ENCODE results near the gene THG1L.
A peak's percentile ranks its signal among the peaks of the same experiment; 100 is the strongest.
"Not testable (repeated sequence)": the region's sequence is repeated elsewhere in the genome, so short reads cannot be mapped to it uniquely, and the experiment has no call there.

Gene THG1L

DNA sequence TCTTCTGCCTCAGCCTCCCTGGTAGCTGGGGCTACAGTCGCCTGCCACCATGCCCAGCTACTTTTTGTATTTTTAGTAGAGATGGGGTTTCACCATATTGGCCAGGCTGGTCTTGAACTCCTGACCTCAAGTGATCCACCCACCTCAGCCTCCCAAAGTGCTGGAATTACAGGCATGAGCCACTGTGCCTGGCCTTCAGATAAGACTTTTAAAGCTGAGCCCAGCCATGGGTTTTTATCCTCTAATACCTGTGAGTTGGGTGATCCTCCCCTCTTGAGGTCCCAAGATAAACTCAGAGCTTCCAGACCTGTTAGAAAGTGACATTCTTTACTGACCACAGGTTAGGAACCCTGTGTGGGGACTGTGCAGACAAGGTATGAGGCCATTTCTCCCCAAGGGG lies 3.4 kb upstream of the THG1L start:
- not testable (repeated sequence) for DNase-seq (ENCODE audit: low read depth in 2 of 2)

DNA sequence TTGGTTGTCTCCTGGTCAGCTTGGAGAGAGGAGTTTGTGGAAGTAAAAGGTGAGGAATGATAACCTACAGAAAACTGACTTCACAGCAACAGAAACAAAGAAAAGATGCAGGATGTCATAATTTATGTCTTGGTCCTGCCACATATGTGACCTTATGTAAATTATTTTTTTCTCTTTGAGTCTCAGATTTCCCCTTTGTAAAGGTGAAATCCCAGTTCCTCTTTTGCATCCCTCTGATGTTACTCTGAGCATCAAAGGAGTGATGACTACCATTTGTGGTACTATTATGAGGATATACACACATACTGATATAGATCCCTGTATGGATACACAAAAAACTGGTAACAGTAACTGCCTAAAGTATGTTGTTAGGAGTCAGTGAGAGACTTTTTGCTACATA lies 1.4 kb upstream of the THG1L start:
- DNase-seq (ENCODE audit: low read depth in 2 of 2) = no peak

DNA sequence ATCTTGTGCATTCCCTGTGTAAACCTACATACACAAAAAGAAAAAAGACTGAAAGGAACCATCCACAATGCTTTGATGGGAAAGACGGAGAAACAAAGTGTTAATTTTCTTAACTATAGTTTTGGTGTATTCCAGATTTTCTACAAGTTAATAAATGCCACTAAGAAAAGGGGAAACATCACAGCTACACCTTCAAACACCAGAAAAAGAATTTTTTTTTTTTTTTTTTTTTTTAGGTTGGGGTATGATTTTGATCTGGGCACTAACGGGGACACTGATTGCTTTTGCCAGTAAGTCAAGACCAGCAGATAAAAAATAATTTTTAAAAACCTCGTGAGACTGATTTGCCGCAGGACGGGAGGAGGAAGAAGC lies 334 bp upstream of the THG1L start:
- DNase-seq (ENCODE audit: low read depth in 2 of 2) = no peak

DNA sequence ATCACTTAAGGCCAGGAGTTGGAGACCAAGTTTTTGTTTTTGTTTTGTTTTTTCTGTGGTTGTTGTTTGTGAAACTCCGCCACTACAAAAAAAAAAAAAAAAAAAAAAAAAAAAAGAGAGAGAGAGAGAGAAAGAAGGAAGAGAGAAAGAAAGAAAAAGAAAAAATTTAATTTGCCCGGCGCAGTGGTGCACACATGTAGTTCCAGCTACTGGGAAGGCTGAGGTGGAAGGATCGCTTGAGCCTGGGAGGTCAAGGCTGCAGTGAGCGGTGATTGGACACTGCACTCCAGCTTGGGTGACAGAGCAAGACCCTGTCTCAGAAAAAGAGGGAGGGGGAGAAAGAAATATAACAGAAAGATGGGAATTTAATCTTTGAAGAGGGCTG lies 902 bp downstream of the THG1L start:
- no peak for DNase-seq (ENCODE audit: low read depth in 2 of 2)

DNA sequence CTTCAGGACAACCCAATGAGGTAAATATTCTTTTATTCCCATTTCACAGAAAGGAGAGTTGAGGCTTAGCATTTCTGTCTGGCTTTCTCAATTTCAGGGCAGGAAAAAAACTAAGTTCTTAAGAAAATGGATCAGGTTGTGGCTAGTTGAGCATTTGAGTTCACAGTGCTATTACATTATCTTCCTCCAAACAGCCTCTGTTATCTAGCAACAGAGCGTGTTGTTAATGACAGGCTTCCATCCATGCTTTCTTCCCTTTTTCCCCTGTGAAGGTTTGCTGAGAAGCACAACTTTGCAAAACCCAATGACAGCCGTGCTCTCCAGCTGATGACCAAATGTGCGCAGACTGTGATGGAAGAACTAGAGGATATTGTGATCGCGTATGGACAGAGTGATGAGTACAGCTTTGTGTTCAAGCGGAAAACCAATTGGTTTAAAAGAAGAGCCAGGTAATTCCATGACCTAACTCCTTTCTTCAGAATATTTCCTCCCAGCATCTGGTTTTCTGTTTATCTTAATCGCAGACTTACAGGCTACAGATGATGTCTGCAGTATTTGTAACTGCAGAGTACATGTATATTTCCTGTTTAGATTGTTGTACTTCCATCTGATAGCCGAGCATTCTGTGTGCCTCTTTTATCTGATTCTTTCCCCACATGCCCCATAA lies 1.5 kb downstream of the THG1L start:
- DNase-seq (ENCODE audit: low read depth in 2 of 2) = no peak

DNA sequence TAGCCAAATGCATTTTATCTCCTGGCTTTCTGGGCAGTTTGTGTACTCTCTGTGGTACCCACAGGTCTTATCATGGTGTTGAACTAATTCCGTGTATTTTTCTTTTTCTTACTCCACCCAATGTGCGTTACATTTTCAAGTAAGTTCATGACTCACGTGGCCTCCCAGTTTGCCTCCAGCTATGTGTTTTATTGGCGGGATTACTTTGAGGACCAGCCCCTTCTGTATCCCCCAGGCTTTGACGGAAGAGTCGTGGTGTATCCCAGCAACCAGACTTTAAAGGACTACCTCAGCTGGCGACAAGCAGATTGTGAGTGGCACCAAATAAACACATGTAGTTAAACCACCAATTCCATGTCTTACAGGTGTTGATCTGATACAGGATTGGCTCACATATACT lies 3.2 kb downstream of the THG1L start:
- DNase-seq (ENCODE audit: low read depth in 2 of 2) = no peak

DNA sequence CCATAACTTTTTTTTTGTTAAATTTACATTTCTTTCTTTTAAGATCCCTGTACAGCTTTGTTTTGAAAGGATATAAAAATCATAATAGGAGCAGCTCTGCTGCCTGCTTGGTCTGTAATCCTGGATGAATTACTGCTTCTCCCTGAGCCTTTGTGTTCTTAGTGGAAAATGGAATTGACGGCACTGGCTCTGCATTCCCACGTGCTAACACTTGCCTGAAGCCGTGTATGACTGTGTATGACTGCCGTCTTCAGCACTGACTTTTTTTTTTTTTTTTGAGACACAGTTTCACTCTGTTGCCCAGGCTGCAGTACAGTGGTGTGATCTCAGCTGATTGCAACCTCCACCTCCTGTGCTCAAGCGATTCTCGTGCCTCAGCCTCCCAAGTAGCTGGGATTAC lies 4.8 kb downstream of the THG1L start:
- DNase-seq (ENCODE audit: low read depth in 2 of 2) = no peak

DNA sequence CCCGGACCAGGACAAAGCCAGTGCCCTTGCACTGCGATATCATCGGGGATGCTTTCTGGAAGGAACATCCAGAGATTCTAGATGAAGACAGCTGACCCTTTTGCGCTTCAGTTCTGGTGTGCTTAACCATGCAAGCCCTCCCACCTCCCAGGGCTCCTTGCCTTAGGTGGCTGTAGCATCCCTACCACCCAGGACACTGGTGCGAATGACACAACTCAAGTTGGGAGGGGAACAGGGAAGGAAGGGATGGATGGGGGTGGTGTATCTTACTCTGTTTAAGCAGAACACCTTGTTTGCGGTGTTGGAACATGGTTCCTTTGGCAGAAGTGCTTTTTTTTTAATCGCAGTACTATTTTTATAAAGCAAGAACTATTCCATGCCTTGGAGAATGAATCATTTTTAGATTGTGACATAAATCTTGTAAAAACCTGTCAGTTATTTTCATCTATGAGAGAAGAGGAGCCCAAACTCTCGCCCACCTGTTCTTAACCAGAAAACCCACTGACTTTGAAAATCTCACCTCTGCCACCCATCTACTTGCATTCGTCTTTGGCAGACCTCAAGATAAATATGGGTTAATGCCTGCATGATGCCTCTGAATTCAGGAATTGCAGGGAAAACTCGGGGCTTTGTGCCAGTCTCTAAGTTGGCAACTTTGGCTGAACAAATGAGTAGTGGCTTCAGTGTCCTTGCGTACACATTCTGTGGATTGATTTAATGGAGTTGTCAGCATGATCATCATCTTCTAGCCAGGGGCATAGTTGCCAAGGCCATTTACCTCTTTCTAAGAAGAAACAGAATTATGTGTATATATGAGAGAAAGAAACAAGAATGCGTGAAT lies 8.4 kb downstream of the THG1L start:
- DNase-seq (ENCODE audit: low read depth in 2 of 2) = no peak

DNA sequence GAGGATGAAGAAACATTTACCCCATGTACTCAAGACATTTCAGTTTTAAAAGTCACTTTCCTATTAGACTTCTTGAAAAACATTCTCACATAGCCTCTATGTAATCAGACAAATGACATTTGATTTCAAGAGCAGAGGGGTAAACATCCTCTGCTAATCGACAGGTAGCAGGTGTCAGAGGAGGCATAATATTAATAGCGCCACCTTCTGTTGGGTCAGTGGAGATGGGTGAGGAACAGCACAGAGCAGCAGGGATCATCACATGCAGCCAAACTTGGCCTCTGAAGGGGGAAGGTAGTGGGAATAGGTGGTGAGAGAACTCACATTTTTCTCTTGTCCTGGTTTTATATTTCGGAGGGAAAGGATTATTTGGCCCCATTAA lies 9.0 kb downstream of the THG1L start:
- no peak for DNase-seq (ENCODE audit: low read depth in 2 of 2)

DNA sequence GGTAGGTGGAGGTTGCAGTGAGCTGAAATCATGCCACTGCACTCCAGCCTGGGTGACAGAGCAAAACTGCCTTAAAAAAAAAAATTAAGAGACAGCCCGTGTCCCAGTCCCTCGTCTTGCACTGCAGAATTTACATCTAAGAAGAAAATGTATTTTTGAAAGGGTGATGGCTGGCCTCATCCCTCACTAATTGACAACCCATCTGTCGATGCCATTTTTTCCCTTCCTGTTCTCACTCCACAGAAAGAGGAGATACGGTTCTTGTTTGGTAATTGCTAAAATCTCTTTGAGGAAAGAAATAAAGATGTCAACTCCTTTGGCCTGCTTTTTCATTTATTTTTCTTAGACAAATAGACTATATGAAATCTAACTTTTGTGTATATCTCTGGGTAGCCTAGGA lies 9.9 kb downstream of the THG1L start:
- no peak for DNase-seq (ENCODE audit: low read depth in 2 of 2)

DNA sequence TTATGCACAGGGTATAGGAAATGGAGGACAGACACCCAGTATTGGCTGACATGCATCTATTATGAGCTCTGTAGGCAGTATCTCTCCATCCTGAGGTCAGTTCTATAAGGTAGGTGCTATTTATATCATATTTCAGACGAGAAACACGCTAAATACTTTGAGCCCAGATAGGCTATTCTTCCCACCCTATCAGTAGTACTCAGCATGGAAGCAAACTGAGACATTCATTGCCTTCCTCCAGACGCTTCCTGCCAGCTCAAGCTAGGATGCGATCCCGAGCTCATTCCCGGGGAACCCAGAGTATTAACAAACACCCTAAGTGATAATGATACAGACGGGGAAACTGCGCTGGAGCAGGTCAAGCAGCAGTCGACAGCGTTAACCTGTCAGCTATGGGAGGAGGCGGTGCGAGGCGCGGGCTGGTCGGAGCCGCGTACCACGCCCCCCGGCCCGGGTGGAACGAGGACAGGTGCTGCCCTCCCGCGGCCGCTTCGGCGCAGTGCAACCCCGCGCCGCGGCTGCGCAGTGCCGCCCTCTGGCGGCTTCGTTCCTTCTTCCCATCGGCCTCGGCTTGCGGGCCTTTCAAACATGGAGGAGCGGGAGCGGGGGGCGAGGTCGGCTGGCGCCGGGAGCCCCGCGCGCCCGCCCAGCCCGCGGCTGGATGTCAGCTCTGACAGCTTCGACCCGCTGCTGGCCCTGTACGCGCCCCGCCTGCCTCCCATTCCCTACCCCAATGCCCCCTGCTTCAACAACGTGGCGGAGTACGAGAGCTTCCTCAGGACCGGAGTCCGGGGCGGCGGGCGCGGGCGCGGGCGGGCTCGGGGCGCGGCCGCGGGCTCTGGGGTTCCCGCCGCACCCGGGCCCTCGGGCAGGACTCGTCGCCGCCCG lies 12.2 kb downstream of the THG1L start, which contains the start of gene LSM11:
TSS of gene LSM11 (plus strand) at position 550 of the 888 bp plus-strand sequence. CDS start at position 589, 39 bp downstream.
- peak; percentile 76 to 81 for DNase-seq (ENCODE audit: low read depth in 2 of 2)

DNA sequence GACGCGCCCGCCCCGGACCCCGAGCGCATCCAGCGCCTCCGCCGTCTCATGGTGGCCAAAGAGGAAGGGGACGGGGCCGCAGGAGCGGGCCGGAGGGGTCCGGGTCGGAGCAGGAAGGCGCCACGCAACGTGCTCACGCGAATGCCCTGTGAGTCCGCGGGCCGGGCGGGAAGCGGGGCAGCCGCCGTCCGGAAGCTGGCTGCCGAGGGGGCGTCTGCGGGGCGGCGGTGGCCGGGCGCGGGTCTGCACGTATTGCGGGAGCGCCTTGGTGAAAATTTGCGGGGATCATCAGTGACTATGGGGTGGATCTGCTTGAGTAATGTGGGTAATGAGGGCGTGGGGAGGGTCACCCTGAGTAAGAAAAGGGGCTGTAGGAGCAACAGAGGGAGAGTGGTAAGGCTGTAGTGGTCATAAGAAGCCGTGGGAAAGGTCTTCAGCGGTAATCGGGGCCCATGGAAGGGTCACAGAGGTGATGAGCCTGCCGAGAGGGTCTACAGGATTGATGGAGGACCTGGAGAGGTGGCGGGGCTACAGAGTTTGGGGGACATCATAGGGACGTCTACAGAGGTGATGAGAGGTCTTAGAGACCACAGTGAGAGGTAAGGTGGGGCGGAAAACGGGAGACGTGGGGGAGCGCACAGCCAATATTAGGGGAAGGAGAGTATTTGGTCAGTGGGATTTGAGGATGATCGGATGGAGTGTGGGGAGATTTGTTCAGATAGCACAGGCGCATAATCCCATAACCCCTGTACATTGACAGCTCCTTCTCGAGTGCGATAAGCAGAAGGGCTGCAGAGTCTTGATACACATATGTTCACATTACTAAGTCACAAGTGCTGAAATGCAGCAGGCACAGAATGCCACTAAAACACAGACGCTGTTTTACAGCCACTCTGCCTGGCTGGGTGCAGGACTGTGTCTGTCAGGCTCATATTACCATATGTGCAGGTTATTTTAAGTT lies 13.1 kb downstream of the THG1L start:
- DNase-seq (ENCODE audit: low read depth in 2 of 2) = no peak

DNA sequence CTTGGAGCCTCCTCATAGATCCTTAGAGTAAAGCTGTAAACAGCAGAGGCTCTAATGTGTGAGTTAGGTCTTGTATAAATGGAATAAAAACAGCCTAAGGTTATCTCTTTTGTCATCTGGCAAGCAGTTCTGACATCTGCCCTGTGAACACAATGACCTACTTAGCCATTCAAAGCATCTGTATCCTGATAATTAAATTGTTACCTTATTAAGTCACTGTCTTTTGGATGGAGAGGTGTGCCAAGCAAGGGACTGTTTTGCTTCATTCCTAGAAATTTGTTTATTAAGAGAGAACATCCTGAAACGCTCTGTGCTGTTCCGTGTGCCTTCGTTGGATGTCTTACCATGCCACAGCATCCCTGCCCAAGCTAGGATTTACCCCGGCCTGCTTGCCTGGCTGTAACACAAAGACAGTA lies 13.8 kb downstream of the THG1L start:
- no peak for DNase-seq (ENCODE audit: low read depth in 2 of 2)

DNA sequence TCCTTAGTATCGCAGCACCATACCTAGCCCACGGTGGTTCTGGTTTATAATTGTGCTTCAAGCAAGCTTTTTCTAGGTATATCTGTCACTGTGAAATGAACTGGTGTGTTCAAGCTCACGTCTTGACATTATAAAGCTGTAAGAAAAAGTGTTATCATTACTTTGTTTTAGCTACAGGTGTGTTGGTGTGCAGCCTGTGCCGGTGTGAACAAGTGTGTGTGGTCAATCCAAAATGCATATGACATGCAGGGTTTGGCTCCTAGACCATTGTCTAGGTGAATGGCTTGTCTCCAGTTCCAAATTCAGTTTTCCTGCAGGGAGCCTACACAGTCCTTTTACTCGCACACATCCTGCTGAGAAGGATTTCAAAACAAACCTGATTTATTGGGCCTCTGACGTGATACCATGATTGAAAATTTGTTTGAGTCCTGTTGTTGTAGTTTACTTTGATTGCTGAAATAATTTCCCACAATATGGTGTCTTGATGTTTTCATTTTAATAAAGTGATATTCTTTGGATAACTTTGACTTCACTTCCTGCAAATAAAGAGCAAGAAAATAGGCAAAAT lies 16.0 kb downstream of the THG1L start:
- no peak for DNase-seq (ENCODE audit: low read depth in 2 of 2)

DNA sequence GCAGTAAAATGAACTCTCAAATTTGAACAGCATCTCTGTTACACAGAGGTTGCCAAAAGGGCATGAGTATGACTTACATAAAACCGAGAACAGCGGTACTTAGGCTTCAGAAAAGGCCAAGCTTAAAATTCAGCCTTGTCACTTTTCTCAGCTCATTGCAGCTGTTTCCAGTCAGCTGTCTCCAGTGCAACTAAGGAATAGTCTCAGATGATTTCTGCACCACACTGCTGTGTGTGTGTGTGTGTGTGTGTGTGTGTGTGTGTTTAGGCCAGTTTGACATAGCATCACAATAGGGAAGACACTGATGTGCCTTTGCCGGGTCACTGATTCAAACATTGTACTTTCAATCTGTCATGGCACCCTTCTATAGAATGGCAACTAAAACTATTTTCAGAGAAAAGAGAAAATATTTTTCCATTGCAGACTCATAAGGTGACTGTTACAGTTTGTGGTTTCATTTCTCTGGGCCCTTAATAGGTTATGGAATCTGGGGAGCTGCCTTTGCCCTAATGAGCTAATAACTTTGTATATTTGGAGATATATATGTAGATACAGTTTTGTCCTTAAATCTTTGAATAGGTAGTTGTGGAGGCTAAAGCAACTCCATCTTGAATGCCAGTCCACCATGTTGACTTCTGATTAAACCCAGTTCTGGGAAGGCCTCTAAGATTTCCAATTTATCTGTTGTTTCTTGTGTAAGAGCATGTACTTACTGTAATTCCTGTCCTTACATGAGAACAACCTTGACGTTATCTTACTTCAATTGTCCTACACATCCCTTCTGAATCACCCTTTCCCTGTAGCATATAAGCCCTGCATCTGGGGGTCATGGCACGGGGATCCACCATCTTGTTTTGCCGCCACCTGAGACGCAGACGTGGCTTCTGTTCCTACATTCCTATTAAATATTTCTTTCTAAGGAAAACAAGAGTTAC lies 16.8 kb downstream of the THG1L start:
- no peak for DNase-seq (ENCODE audit: low read depth in 2 of 2)

DNA sequence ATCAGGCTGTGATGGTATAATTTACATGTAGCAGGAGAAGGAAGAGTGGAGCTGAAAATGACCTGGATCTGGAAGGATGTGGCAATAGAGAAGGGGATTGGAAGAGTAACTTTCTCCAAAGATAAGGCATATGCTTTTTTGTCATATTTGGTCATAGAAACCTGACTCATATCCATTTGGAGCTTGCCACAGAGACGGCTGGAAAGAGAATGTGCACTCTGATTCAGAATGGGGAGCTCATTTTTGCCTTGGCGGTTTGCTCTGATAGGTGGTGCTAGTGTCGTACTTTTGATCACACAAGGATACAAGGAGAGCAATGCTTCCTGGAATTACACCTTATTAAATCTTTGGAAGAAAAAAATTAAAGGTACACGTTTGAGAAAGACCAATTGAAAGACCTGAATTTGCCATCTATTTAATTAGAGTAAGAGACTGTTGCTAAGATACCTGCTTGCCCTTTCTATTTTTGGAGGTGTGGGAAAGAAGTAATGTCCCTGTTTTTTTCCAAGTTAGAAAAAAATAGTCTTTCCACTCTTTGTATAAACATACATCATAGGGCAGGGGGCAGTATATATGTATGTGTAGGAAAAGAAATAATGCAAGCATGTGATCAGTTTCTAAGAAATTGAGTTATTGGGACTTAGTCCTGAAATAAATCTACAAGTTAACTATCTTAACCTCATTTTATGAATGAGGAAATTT lies 17.7 kb downstream of the THG1L start:
- no peak for DNase-seq (ENCODE audit: low read depth in 2 of 2)

DNA sequence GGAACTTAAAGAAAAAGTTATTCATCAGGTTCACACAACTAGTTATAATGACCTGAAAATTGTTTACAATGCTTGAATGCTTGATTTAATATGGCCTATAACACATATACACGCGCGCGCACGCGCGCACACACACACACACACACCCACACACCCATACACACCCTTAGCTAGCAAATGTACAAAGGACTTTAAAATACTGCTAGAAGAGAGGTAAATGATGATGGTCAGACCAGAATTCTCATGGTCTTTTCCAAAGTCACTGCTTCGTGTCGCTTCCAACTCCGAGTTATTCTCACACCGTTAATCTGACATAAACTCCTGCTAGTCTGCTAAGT lies 18.2 kb downstream of the THG1L start:
- no peak for DNase-seq (ENCODE audit: low read depth in 2 of 2)

DNA sequence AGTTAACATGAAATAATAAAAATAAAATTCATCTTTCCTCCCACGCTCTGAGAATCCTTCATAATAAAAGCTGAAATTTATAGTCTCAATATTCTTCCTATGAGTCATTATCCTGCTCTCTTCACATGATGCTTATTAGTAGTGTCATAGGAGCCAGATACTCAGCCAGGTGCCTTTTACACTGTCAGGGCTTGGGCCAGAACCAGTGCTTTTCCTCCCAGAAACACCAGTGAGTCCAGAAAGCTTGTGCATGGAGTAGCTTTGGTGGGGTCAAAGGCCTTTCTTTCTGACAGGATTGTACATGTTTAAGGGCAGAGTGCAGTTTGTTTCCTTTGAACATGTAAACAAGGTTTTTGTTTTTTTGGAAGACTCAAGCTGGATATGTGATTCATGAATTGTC lies 19.1 kb downstream of the THG1L start:
- no peak for DNase-seq (ENCODE audit: low read depth in 2 of 2)

DNA sequence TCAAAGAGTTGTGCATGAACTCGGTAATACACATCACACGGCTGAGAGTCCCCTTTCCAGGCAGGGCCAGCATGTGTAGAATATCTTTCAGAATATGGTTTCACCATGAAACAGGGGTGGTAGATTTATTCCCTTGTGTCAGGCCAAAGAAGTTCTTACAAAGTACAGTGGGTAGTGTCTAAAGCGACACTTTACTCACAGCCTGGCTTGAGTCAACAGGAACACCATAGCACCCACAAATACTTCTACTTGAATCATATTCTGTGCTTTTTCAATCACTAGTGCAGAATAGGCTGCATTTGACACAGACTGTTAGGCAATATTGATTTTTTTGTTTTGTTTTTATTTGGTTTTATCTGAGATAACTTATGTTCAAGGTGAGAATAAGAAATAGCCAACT lies 24.9 kb downstream of the THG1L start:
- DNase-seq (ENCODE audit: low read depth in 2 of 2) = no peak

Measured in activated CD8-positive, alpha-beta memory T cell treated with anti-CD3 and anti-CD28 coated beads for 4 hours (primary cell).